Measurements from ENCODE around the gene U2AF2. TPM values are rescaled to one million over a fixed set of nuclear protein-coding genes. Genes with fewer than 3 reads are reported as not detected.
A peak's percentile ranks its signal among the peaks of the same experiment; 100 is the strongest.

Gene U2AF2
- total RNA-seq, 1 donor from 2014 or later: 143 TPM

- Histone ChIP-seq H3K36me3 (peaks cover 60% of the 10 kb centered on the region), H3K27me3 (ENCODE audit: low read depth) (no peaks in the 10 kb centered on the region), H3K4me3 (peak overlapping the region; percentile 85)
Measured at GRCh38 chr19:55676383-55676782, 21.5 kb downstream of the U2AF2 start.

DNA sequence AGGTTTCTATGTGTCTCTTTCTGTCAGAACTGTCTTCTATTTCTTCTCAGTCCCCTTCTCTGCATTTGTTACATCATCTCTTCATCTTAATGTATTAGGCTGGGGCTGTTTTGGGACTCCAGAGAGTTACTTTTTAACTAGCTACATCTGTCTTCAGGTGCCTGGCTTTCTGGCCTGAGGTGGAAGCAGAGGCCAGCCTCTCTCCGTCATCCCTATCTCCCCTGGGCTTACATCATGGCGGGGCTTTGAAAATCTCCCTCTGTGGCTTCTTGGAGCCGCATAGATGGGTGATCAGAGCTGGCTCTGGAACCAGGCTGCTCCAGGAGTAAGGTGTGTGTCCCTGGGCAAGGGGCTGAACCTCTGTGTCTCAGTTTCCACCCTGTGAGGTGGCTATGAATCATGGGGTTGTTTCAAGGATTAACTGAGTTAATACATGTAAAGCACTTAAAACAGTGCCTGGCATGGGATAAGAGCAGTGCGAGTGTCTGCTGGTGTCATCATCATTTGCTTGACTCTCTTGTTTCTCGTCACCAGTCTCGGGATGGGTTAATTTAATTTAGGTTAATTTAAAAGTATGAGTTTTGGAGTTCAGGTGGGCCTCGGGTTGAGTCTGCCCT is 22.2 kb downstream of the U2AF2 start:
- peaks cover 58% of the 10 kb centered on the region for H3K36me3 ChIP-seq
- H3K27ac ChIP-seq: peak overlapping the region; percentile 43
- intact Hi-C loops (cut with DNase I): no loop called here
- no peaks in the 10 kb centered on the region for H3K27me3 ChIP-seq (ENCODE audit: low read depth)
- TF ChIP-seq CTCF (IDR thresholded peaks at IDR 0.05): no peak
- peak overlapping the region; percentile 85 for H3K4me3 ChIP-seq
- DNase-seq (no peak), ATAC-seq (no peak)
- no peaks in the 10 kb centered on the region for H3K9me3 ChIP-seq
- H3K4me1 ChIP-seq: peaks cover 42% of the 10 kb centered on the region

More at GRCh38 chr19:55676383-55676782, 21.5 kb downstream of the U2AF2 start:
- ATAC-seq (no peak), DNase-seq (no peak)
- no peak for TF ChIP-seq CTCF (IDR thresholded peaks at IDR 0.05)
- H3K9me3 ChIP-seq: no peaks in the 10 kb centered on the region
- peaks cover 42% of the 10 kb centered on the region for H3K4me1 ChIP-seq
- intact Hi-C loops (cut with DNase I): no loop called here
- H3K27ac ChIP-seq: peak overlapping the region; percentile 90

- DNase-seq: peak; percentile 40
- no peak for ATAC-seq
- Histone ChIP-seq H3K4me1 (peaks cover 42% of the 10 kb centered on the region), H3K4me3 (peak overlapping the region; percentile 85), H3K27me3 (ENCODE audit: low read depth) (no peaks in the 10 kb centered on the region), H3K36me3 (peaks cover 58% of the 10 kb centered on the region), H3K27ac (peak overlapping the region; percentile 43), H3K9me3 (no peaks in the 10 kb centered on the region)
- TF ChIP-seq CTCF (IDR thresholded peaks at IDR 0.05): no peak
- intact Hi-C loops (cut with DNase I): no loop called here
Measured at GRCh38 chr19:55677572-55678028, 22.8 kb downstream of the U2AF2 start.

GRCh38 chr19:55678121-55678671 is 23.4 kb downstream of the U2AF2 start:
- H3K4me1 ChIP-seq: peaks cover 44% of the 10 kb centered on the region
- H3K36me3 ChIP-seq: peaks cover 58% of the 10 kb centered on the region
- peak overlapping the region; percentile 7 for H3K4me3 ChIP-seq
- H3K27me3 ChIP-seq (ENCODE audit: low read depth): no peaks in the 10 kb centered on the region
- ATAC-seq: peak in 1 of 2 donors; percentile 51
- intact Hi-C loops (cut with DNase I): no loop called here
- no peaks in the 10 kb centered on the region for H3K9me3 ChIP-seq
- no peak for TF ChIP-seq CTCF (IDR thresholded peaks at IDR 0.05)
- peak overlapping the region; percentile 43 for H3K27ac ChIP-seq
- peak; percentile 72 for DNase-seq

- H3K27ac ChIP-seq: no peak overlapping the region
- intact Hi-C loops (cut with DNase I): no loop called here
- DNase-seq (peak; percentile 43), ATAC-seq (no peak)
- peaks cover 55% of the 10 kb centered on the region for H3K4me1 ChIP-seq
- H3K27me3 ChIP-seq (ENCODE audit: low read depth): no peaks in the 10 kb centered on the region
- no peak for TF ChIP-seq CTCF (IDR thresholded peaks at IDR 0.05)
- H3K36me3 ChIP-seq: peaks cover 62% of the 10 kb centered on the region
- no peak overlapping the region for H3K4me3 ChIP-seq
- no peaks in the 10 kb centered on the region for H3K9me3 ChIP-seq
Measured at GRCh38 chr19:55679343-55680257, 24.8 kb downstream of the U2AF2 start.
